ENCODE results near the gene FAM180A.
"Not testable (repeated sequence)": the region's sequence is repeated elsewhere in the genome, so short reads cannot be mapped to it uniquely, and the experiment has no call there.

Gene FAM180A

GRCh38 chr7:135712796-135713195 lies 35.8 kb downstream of the FAM180A start:
- DNase-seq (ENCODE audit: low read depth), result no peak

- DNase-seq (ENCODE audit: low read depth), result no peak
Observed at GRCh38 chr7:135712182-135712782, 36.3 kb downstream of the FAM180A start.

DNA sequence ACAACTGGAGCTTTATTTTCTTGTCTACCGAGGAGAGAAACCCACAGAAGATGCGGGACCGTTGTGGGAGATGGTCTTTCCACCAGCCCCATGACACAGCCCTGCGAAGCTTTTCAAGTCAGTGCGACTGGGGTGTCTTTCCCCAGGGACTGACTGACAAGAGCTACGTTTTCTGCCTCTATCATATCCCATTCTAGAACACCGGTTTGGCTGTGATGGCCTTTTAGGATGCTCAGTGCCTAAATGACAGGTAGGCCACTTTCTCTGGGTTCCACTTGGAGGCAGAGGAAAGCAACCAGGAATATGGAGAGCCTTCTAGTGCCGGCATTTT lies 37.5 kb downstream of the FAM180A start:
- DNase-seq (ENCODE audit: low read depth), result no peak

- no peak for DNase-seq (ENCODE audit: low read depth)
Observed at GRCh38 chr7:135710417-135711138, 38.0 kb downstream of the FAM180A start.

- DNase-seq (ENCODE audit: low read depth), result no peak
Observed at GRCh38 chr7:135709508-135709907, 39.1 kb downstream of the FAM180A start.

- DNase-seq (ENCODE audit: low read depth), result no peak
Observed at GRCh38 chr7:135708041-135708440, 40.6 kb downstream of the FAM180A start.

GRCh38 chr7:135707570-135707966 lies 41.0 kb downstream of the FAM180A start:
- no peak for DNase-seq (ENCODE audit: low read depth)

- no peak for DNase-seq (ENCODE audit: low read depth)
Observed at GRCh38 chr7:135706858-135707569, 41.6 kb downstream of the FAM180A start.

DNA sequence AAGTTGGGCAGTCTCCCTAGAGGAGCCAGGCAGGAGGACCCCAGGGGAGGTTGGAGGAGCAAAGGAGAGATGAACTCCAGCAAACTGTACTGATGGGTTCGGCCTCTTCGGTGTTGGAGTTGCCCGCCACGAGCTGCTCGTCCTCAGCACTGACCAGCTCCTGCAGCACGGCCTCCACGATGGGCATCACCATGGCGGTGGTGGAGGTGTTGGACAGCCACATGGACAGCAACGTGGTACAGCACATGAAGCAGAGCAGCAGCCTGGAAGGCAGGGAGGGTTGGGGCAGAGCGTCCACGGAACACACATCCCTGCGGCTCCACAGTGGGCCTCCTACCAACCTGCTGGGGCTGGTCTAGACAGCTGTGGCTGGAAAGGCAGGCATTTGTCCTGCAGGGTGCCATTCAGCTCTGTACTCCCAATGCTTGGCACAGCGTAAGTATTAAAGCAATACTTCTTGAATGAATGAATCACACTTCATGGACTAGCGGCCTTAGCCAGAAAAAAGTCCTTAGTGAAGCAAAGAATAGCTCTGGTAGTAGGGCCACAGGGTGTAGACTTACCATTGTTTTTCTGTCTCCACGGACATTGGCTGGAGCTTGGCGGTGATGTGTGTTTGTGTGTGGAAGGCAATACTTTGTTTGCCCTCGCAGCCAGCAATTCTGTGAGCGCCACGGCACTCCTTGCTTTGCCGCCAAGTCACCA lies 42.4 kb downstream of the FAM180A start:
- no peak for DNase-seq (ENCODE audit: low read depth)

DNA sequence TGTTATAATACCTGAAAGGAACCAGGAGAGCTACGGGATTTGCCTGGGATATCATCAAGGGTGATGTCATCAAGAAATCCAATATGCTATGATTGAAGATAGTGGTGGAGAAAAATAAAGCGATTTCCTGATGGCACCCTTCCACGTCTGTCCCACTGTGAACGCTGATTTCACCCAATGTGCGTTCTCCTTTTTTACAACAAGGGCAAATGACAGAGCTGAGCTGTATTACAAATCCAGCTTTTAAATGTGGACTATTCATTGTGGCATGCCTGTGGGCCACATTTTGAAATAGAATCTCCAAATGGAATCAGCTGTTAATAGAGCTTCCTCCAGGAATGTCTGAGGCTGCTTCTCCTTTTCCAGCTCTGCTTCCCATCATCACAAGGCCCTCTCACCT lies 43.9 kb downstream of the FAM180A start:
- no peak for DNase-seq (ENCODE audit: low read depth)

DNA sequence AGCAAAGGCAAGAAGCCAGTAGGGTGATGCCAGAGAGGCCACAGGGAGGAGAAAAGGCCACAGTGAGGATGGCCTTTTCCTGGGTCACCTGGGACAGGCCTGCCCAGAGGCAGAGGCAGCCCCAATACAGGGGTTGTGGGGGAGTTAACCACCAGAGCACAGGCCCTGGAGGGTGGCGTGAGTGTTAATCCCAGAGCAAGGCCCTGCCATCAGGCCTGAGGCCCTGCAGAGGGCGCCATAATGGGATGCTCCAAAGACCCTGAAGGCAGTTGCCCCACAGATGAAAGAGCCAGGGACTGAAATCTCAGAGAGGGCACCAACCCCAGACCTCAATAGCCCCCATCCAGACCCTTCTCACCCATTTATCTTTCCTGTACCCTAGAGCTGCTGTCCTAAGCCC lies 44.5 kb downstream of the FAM180A start:
- no peak for DNase-seq (ENCODE audit: low read depth)

- no peak for DNase-seq (ENCODE audit: low read depth)
Observed at GRCh38 chr7:135697276-135698049, 51.1 kb downstream of the FAM180A start.

- DNase-seq (ENCODE audit: low read depth), result no peak
Observed at GRCh38 chr7:135693558-135693957, 55.1 kb downstream of the FAM180A start.

DNA sequence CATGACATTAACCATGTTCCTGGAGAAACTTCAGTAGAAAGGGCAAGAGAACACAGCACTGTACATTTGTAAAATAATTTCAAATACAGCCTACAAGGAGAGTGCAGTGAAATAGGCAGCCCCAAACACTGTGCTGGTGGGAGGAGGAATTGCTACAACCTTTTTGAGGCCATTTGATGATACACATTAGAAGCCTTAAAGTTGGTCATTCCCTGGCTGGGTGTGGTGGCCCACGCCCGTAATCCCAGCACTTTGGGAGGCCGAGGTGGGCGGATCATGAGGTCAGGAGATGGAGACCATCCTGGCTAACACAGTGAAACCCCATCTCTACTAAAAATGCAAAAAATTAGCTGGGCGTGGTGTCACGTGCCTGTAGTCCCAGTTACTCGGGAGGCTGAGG lies 56.0 kb downstream of the FAM180A start:
- DNase-seq (ENCODE audit: low read depth), result not testable (repeated sequence)

DNA sequence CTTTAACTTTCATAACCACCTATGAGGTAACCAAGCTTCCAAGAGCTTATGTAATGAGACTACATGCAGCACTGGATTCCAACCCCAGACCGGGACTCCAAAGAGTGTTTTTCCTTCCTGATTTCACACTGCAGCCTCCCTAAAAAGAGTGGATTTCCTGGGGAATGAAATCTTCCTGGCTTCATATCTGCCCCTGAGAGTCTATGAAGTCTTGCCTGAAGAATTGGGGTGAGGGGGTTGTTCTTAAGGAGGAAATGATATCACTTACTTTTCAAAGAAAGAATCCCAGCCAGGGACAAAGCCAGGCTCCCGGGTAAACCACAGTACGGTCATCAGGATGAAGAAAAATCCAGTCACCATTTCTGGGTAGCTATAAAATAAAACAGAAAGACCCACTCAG lies 56.6 kb downstream of the FAM180A start:
- DNase-seq (ENCODE audit: low read depth), result no peak

DNA sequence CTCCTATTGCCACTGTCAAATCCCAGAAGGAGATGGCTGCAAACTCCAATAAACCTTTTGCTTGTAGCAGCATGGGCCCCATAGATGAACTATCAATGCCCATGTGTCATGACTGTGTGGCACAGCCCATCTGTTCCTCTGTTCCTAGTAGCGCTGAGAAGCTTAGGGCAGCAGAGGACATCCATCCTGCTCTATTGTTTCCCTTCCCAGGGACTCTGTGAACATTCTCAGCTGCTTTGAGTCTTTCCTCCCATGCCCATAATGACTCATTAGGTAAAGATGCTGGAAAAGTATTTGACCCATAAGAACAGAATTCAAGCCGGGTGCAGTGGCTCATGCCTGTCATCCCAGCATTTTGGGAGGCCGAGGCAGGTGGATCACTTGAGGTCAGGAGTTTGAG lies 58.0 kb downstream of the FAM180A start:
- DNase-seq (ENCODE audit: low read depth), result no peak

GRCh38 chr7:135687466-135687865 lies 61.1 kb downstream of the FAM180A start:
- no peak for DNase-seq (ENCODE audit: low read depth)

DNA sequence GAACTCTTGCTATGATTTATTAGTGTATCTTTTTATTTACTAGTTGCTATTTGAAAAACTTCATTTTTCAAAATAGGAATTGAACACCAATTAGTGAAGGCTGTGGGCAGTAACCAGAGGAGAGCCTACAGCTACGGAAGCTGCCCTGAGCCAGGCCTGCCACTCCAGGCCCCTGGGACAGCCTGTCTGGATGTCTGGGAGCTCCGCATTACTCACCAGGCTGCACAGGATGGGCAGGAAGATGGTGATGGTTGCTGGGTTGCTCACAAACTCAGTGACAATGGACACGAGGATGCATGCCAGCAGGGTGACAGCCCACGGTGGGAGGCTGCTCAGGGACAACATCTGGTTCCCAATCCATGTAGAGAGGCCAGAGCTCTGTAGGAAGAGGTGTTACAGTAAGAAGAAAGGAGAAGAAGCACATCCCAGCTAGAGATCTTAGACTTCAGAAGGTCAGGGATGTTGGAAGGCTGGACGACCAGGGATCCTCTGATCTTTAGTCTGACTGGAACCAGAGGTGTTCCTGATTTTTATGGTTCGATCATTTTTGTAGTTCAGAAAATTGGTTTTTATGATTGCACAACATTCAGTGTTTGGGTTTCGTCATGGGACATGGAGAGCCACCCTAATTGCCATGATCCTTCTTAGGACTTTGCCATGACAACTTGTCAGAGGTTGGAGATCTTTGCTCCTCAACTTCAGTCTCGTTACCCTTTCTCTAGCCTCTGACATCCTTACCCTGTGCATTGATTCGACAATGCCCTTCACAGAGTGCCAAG lies 63.1 kb downstream of the FAM180A start:
- no peak for DNase-seq (ENCODE audit: low read depth)

GRCh38 chr7:135684699-135685098 lies 63.9 kb downstream of the FAM180A start:
- no peak for DNase-seq (ENCODE audit: low read depth)

GRCh38 chr7:135684136-135684535 lies 64.5 kb downstream of the FAM180A start:
- no peak for DNase-seq (ENCODE audit: low read depth)

DNA sequence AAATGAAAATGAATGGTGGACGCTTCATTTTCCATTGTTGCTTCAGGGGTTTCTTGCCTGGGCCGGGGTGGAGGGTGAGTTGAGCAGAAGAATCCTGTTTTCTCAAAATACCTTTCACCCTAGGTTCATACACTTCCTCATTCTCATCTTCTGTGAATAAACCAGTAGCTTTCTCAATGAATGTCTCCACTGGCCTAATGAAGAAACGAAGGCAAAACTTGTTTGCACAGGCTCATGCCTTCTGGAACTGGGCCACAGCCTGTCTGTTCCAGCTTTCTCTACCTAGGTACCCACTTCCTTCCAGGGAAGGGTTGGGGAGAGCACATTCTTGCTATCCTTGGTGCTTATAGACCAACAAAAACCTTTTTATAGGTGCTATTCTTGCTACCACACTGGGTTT lies 65.0 kb downstream of the FAM180A start:
- no peak for DNase-seq (ENCODE audit: low read depth)
